ENCODE measurements around the gene CBFB.
"Not testable (repeated sequence)": the region's sequence is repeated elsewhere in the genome, so short reads cannot be mapped to it uniquely, and the experiment has no call there.

The CBFB gene

DNA sequence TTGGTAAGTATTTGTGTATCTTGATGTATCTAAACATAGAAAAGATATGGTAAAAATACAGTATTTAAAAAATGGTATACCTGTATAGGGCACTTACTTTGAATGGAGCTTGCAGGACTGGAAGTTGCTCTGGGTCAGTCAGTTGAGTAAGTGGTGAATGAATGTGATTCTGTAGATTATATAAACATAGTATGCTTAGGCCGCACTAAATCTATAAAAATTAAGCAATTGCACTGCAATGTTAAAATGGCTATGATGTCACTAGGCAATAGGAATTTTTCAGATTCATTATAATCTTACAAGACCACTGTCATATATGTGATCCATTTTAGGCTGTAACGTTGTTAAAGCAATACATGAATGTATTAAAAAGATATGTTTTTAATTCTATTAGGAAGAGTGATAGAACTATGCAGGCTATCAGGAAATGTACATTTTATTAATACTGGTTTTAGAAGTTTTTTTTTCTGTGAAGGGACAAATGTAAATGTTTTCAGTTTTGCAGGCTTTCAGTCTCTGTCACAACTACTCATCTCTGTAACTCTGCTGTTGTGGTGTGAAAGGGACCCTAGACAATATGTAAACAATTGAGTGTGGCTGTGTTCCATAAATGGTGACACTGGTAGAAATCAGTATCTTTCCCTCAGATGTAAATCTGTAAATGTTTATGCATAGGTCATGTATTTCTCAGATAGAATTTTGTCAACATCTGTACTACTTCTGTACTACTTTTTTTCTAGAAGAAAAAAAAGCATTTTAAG lies 10.5 kb downstream of the CBFB start:
- H3K27ac ChIP-seq (ENCODE audit: insufficient read depth in 1 of 2, low read depth in 1 of 2, low read length in 2 of 2, poor library complexity in 1 of 2, severe bottlenecking in 2 of 2), result no peak overlapping the region
- no peaks in the 10 kb centered on the region for H3K9me3 ChIP-seq (ENCODE audit: control extremely low read depth in 1 of 5, control insufficient read depth in 4 of 5, insufficient read depth in 2 of 5, low read depth in 1 of 5, low read length in 4 of 5)
- H3K4me1 ChIP-seq (ENCODE audit: control extremely low read depth in 1 of 4, control insufficient read depth in 4 of 4, insufficient read depth in 4 of 4, low read length in 3 of 4), result peaks cover 0 to 13% (median 2%) of the 10 kb centered on the region in 4 experiments
- POLR2A ChIA-PET, result no interaction called here
- H3K4me3 ChIP-seq (ENCODE audit: control insufficient read depth in 1 of 7, extremely low read depth in 1 of 7, insufficient read depth in 4 of 7, low read depth in 2 of 7, low read length in 6 of 7), result no peak overlapping the region
- H3K27me3 ChIP-seq (replicated peaks in 2 of 5; ENCODE audit: control insufficient read depth in 4 of 5, insufficient read depth in 5 of 5, low read length in 4 of 5), result no peaks in the 10 kb centered on the region
- DNase-seq, result no peak
- CTCF ChIA-PET, result interaction anchor here (1.7 to 3.4 kb wide), 3 partner anchors 9 to 21 kb away, joined by 7 to 15 read pairs (median 10); no protein-coding TSS in a partner anchor
- H3K36me3 ChIP-seq (ENCODE audit: control insufficient read depth in 4 of 4, insufficient read depth in 4 of 4, low read length in 3 of 4), result peaks cover 8 to 36% (median 21%) of the 10 kb centered on the region in 4 experiments
- WGBS (ENCODE audit: insufficient coverage), result no CpG with 5 or more reads among the region's 2 CpGs

DNA sequence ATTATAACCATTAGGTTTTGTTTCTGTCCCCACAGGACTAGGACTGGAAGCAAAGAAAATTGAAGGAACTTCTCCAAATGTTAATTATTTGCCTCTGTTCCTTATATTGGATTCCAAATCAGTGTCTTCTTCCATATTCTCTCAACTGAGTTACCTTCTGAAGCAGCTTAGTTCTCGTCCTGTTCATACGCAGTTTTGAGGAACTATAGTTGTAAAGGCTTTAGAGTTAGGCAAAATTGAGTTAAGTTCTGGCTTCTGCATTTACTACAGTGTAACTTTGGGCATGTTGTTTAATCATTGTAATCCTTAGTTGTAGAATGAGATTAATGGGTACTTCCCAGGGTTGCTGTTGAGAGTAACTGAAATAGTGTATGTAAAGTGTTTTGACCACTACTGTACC lies 11.2 kb downstream of the CBFB start:
- CTCF ChIA-PET, result interaction anchor here (1.7 to 3.4 kb wide), 3 partner anchors 10 to 22 kb away, joined by 4 to 15 read pairs (median 7); no protein-coding TSS in a partner anchor
- no peaks in the 10 kb centered on the region for H3K27me3 ChIP-seq (replicated peaks in 2 of 5; ENCODE audit: control insufficient read depth in 4 of 5, insufficient read depth in 5 of 5, low read length in 4 of 5)
- H3K4me3 ChIP-seq (ENCODE audit: control insufficient read depth in 1 of 7, extremely low read depth in 1 of 7, insufficient read depth in 4 of 7, low read depth in 2 of 7, low read length in 6 of 7), result no peak overlapping the region
- DNase-seq, result peak in 1 of 3 donors; percentile 11
- peaks cover 0 to 7% (median under 1%) of the 10 kb centered on the region in 4 experiments for H3K4me1 ChIP-seq (ENCODE audit: control extremely low read depth in 1 of 4, control insufficient read depth in 4 of 4, insufficient read depth in 4 of 4, low read length in 3 of 4)
- POLR2A ChIA-PET, result no interaction called here
- peaks cover 6 to 36% (median 19%) of the 10 kb centered on the region in 4 experiments for H3K36me3 ChIP-seq (ENCODE audit: control insufficient read depth in 4 of 4, insufficient read depth in 4 of 4, low read length in 3 of 4)
- no peak overlapping the region for H3K27ac ChIP-seq (ENCODE audit: insufficient read depth in 1 of 2, low read depth in 1 of 2, low read length in 2 of 2, poor library complexity in 1 of 2, severe bottlenecking in 2 of 2)
- WGBS (ENCODE audit: insufficient coverage), result 40% methylated on average over 1 of the region's 2 CpGs
- no peaks in the 10 kb centered on the region for H3K9me3 ChIP-seq (ENCODE audit: control extremely low read depth in 1 of 5, control insufficient read depth in 4 of 5, insufficient read depth in 2 of 5, low read depth in 1 of 5, low read length in 4 of 5)

DNA sequence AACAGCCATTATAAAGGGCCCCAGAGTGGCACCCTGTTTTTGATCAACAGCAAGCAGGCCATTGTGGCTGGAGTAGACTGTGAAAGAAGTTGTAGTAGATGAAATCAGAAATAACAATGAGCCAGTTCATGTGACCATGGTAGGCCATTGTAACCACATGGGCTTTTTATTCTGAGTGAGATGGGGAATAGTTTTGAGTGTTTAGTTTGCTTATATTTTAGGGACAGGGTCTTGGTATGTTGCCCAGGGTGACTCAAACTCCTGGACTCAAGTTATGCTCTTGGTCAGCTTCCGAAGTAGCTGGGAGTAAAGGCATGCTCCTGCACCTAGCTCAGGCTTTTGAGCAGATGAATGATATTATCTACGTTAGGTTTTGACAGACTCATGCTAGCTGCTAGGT lies 12.0 kb downstream of the CBFB start:
- no peaks in the 10 kb centered on the region for H3K27me3 ChIP-seq (replicated peaks in 2 of 5; ENCODE audit: control insufficient read depth in 4 of 5, insufficient read depth in 5 of 5, low read length in 4 of 5)
- 100% methylated on average over 2 of the region's 2 CpGs for WGBS (ENCODE audit: insufficient coverage)
- POLR2A ChIA-PET, result interaction anchor here (0.6 kb wide), 1 partner anchor 11 kb away, joined by 4 read pairs; no protein-coding TSS in a partner anchor
- DNase-seq, result no peak
- no peaks in the 10 kb centered on the region for H3K9me3 ChIP-seq (ENCODE audit: control extremely low read depth in 1 of 5, control insufficient read depth in 4 of 5, insufficient read depth in 2 of 5, low read depth in 1 of 5, low read length in 4 of 5)
- H3K36me3 ChIP-seq (ENCODE audit: control insufficient read depth in 4 of 4, insufficient read depth in 4 of 4, low read length in 3 of 4), result peaks cover 6 to 36% (median 19%) of the 10 kb centered on the region in 4 experiments
- H3K4me3 ChIP-seq (ENCODE audit: control insufficient read depth in 1 of 7, extremely low read depth in 1 of 7, insufficient read depth in 4 of 7, low read depth in 2 of 7, low read length in 6 of 7), result no peak overlapping the region
- CTCF ChIA-PET, result interaction anchor here (0.8 to 3.4 kb wide), 6 partner anchors 9 to 135 kb away, joined by 3 to 15 read pairs (median 4); no protein-coding TSS in a partner anchor
- no peak overlapping the region for H3K27ac ChIP-seq (ENCODE audit: insufficient read depth in 1 of 2, low read depth in 1 of 2, low read length in 2 of 2, poor library complexity in 1 of 2, severe bottlenecking in 2 of 2)
- peaks cover 0 to 1% (median 0%) of the 10 kb centered on the region in 4 experiments for H3K4me1 ChIP-seq (ENCODE audit: control extremely low read depth in 1 of 4, control insufficient read depth in 4 of 4, insufficient read depth in 4 of 4, low read length in 3 of 4)

DNA sequence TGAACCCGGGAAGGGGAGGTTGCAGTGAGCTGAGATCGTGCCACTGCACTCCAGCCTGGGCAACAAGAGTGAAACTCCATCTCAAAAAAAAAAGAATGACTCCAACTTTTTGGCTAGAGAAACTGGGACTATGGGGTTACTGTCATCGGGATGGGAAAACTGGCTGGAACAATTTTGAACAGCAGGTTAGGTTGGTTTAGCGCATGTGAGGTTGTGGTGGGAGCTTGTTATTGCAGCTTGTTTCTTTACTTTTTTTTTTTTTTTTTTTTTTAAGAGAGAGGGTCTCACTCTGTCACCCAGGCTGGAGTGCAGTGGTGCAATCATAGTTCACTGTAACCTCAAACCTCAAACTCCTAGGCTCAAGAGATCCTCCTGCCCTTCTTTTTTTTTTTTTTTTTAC lies 12.6 kb downstream of the CBFB start:
- 100% methylated on average over 2 of the region's 4 CpGs for WGBS (ENCODE audit: insufficient coverage)
- H3K4me3 ChIP-seq (ENCODE audit: control insufficient read depth in 1 of 7, extremely low read depth in 1 of 7, insufficient read depth in 4 of 7, low read depth in 2 of 7, low read length in 6 of 7); H3K27me3 ChIP-seq (replicated peaks in 2 of 5; ENCODE audit: control insufficient read depth in 4 of 5, insufficient read depth in 5 of 5, low read length in 4 of 5); H3K27ac ChIP-seq (ENCODE audit: insufficient read depth in 1 of 2, low read depth in 1 of 2, low read length in 2 of 2, poor library complexity in 1 of 2, severe bottlenecking in 2 of 2); H3K9me3 ChIP-seq (ENCODE audit: control extremely low read depth in 1 of 5, control insufficient read depth in 4 of 5, insufficient read depth in 2 of 5, low read depth in 1 of 5, low read length in 4 of 5); H3K4me1 ChIP-seq (ENCODE audit: control extremely low read depth in 1 of 4, control insufficient read depth in 4 of 4, insufficient read depth in 4 of 4, low read length in 3 of 4): not testable (repeated sequence)
- DNase-seq, result peak in 2 of 3 donors; percentile 35 to 40
- POLR2A ChIA-PET, result interaction anchor here (0.6 to 0.7 kb wide), 2 partner anchors 12 to 19 kb away, joined by 3 to 4 read pairs; no protein-coding TSS in a partner anchor
- H3K36me3 ChIP-seq (ENCODE audit: control insufficient read depth in 4 of 4, insufficient read depth in 4 of 4, low read length in 3 of 4), result peaks cover 7 to 32% (median 22%) of the 10 kb centered on the region in 4 experiments
- CTCF ChIA-PET, result interaction anchor here (0.5 to 4.6 kb wide), 9 partner anchors 9 to 424 kb away, joined by 3 to 20 read pairs (median 3); no protein-coding TSS in a partner anchor

DNA sequence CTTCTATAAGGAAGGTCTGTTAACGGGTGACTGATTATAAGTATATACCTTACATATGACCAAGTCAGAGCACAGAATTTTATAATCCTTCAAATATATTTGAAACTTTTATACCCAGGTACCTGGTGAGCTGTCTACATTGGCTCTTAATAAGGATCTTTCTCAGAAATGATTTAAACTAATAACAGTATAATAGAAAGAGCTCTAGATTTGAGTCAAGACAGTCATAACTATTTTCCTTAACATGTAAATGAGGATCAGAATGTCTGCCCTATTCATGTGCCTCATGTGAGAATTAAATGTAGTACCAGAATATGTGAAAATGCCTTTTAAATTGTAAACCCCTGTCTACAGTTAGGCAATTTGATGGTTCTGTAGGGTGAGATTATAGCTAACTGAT lies 14.5 kb downstream of the CBFB start:
- DNase-seq, result no peak
- Histone ChIP-seq H3K9me3 (ENCODE audit: control extremely low read depth in 1 of 5, control insufficient read depth in 4 of 5, insufficient read depth in 2 of 5, low read depth in 1 of 5, low read length in 4 of 5) (no peaks in the 10 kb centered on the region), H3K4me3 (ENCODE audit: control insufficient read depth in 1 of 7, extremely low read depth in 1 of 7, insufficient read depth in 4 of 7, low read depth in 2 of 7, low read length in 6 of 7) (no peak overlapping the region), H3K27ac (ENCODE audit: insufficient read depth in 1 of 2, low read depth in 1 of 2, low read length in 2 of 2, poor library complexity in 1 of 2, severe bottlenecking in 2 of 2) (no peak overlapping the region), H3K4me1 (ENCODE audit: control extremely low read depth in 1 of 4, control insufficient read depth in 4 of 4, insufficient read depth in 4 of 4, low read length in 3 of 4) (no peaks in the 10 kb centered on the region), H3K27me3 (replicated peaks in 2 of 5; ENCODE audit: control insufficient read depth in 4 of 5, insufficient read depth in 5 of 5, low read length in 4 of 5) (no peaks in the 10 kb centered on the region), H3K36me3 (ENCODE audit: control insufficient read depth in 4 of 4, insufficient read depth in 4 of 4, low read length in 3 of 4) (peaks cover 9 to 37% (median 20%) of the 10 kb centered on the region in 4 experiments)
- CTCF ChIA-PET, result interaction anchor here (0.8 to 4.6 kb wide), 12 partner anchors 9 to 59 kb away, joined by 3 to 20 read pairs (median 4); no protein-coding TSS in a partner anchor
- WGBS (ENCODE audit: insufficient coverage), result no CpG with 5 or more reads among the region's 1 CpG
- POLR2A ChIA-PET, result interaction anchor here (0.6 to 1.2 kb wide), 2 partner anchors 15 to 17 kb away, joined by 3 read pairs; partner anchors contain the start of gene CBFB

DNA sequence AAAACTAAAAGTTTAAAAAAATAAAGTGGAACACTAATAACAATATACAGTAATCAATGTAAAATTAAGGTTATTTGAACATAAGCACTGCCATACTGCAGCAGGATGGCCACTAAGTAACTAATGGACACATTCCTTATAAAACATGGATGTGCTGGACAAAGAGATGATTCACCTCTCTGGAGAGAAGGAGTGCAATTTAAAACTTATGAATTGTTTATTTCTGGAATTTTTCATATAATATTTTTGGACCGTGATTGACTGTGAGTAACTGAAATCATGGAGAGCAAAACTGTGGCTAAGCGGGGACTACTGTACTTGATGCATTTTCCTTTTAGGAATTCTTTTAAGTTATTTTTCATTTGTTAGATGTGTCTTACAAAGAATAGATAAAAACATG lies 21.8 kb downstream of the CBFB start:
- no peaks in the 10 kb centered on the region for H3K9me3 ChIP-seq (ENCODE audit: control extremely low read depth in 1 of 5, control insufficient read depth in 4 of 5, insufficient read depth in 2 of 5, low read depth in 1 of 5, low read length in 4 of 5)
- WGBS (ENCODE audit: insufficient coverage), result no CpG with 5 or more reads among the region's 2 CpGs
- H3K27me3 ChIP-seq (replicated peaks in 2 of 5; ENCODE audit: control insufficient read depth in 4 of 5, insufficient read depth in 5 of 5, low read length in 4 of 5), result no peaks in the 10 kb centered on the region
- H3K36me3 ChIP-seq (ENCODE audit: control insufficient read depth in 4 of 4, insufficient read depth in 4 of 4, low read length in 3 of 4), result peaks cover 5 to 19% (median 9%) of the 10 kb centered on the region in 4 experiments
- ChIA-PET CTCF (interaction anchor here (0.8 to 1.4 kb wide), 2 partner anchors 51 to 52 kb away, joined by 3 to 4 read pairs; no protein-coding TSS in a partner anchor), POLR2A (no interaction called here)
- no peak for DNase-seq
- no peak overlapping the region for H3K27ac ChIP-seq (ENCODE audit: insufficient read depth in 1 of 2, low read depth in 1 of 2, low read length in 2 of 2, poor library complexity in 1 of 2, severe bottlenecking in 2 of 2)
- H3K4me1 ChIP-seq (ENCODE audit: control extremely low read depth in 1 of 4, control insufficient read depth in 4 of 4, insufficient read depth in 4 of 4, low read length in 3 of 4), result peaks cover 2 to 26% (median 15%) of the 10 kb centered on the region in 4 experiments
- H3K4me3 ChIP-seq (ENCODE audit: control insufficient read depth in 1 of 7, extremely low read depth in 1 of 7, insufficient read depth in 4 of 7, low read depth in 2 of 7, low read length in 6 of 7), result no peak overlapping the region

DNA sequence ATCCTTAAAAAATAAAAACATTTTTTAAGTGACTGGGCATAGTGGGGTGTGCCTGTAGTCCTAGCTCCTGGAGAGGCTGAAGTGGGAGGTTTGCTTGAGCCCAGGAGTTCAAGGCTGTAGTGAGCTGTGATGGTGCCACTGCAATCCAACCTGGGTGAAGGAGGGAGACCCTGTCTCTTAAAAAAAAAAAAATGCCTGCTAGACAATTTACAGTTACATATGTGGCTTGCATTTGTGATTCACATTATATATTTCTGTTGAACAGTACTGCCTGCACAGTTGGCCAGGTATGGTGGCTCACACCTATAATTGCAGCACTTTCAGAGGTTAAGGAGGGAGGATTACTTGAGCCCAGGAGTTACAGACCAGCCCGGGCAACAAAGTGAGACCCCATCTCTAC lies 23.4 kb downstream of the CBFB start:
- no peaks in the 10 kb centered on the region for H3K9me3 ChIP-seq (ENCODE audit: control extremely low read depth in 1 of 5, control insufficient read depth in 4 of 5, insufficient read depth in 2 of 5, low read depth in 1 of 5, low read length in 4 of 5)
- POLR2A ChIA-PET, result no interaction called here

More for the DNA sequence above, 23.4 kb downstream of the CBFB start:
- CTCF ChIA-PET, result interaction anchor here (0.6 to 2.8 kb wide), 5 partner anchors 9 to 63 kb away, joined by 3 to 14 read pairs (median 4); no protein-coding TSS in a partner anchor
- peaks cover 2 to 9% (median 9%) of the 10 kb centered on the region in 4 experiments for H3K36me3 ChIP-seq (ENCODE audit: control insufficient read depth in 4 of 4, insufficient read depth in 4 of 4, low read length in 3 of 4)
- no CpG with 5 or more reads among the region's 1 CpG for WGBS (ENCODE audit: insufficient coverage)
- H3K27ac ChIP-seq (ENCODE audit: insufficient read depth in 1 of 2, low read depth in 1 of 2, low read length in 2 of 2, poor library complexity in 1 of 2, severe bottlenecking in 2 of 2), result peak overlapping the region in 1 of 2 experiments; percentile 0
- no peak for DNase-seq
- no peaks in the 10 kb centered on the region for H3K27me3 ChIP-seq (replicated peaks in 2 of 5; ENCODE audit: control insufficient read depth in 4 of 5, insufficient read depth in 5 of 5, low read length in 4 of 5)
- no peak overlapping the region for H3K4me3 ChIP-seq (ENCODE audit: control insufficient read depth in 1 of 7, extremely low read depth in 1 of 7, insufficient read depth in 4 of 7, low read depth in 2 of 7, low read length in 6 of 7)
- H3K4me1 ChIP-seq (ENCODE audit: control extremely low read depth in 1 of 4, control insufficient read depth in 4 of 4, insufficient read depth in 4 of 4, low read length in 3 of 4), result peaks cover 5 to 32% (median 16%) of the 10 kb centered on the region in 4 experiments

Data from common myeloid progenitor, CD34-positive (primary cell).